Ovary (tissue), 9 donors: ENCODE results near the gene ZNF487. TPM values are rescaled to one million over a fixed set of nuclear protein-coding genes. Genes with fewer than 3 reads are reported as not detected.

Experiments used
- DNase-seq, 5 donors: peaks; one replicate each; pipeline ENCODE4 v3.0.0-alpha.2; 2019 to 2020
- H3K27ac ChIP-seq, 2 donors: fragments of 200-600 bp; one replicate each; pipeline versions ENCODE4 v1.5.1 to v1.8.0; 2019 to 2022
- H3K27me3 ChIP-seq: fragments of 200-600 bp; one replicate; pipeline ENCODE4 v1.8.0; 2022
- H3K36me3 ChIP-seq: fragments of 200-600 bp; sonication (generic); one replicate; pipeline ENCODE4 v1.5.1; 2019
- H3K4me1 ChIP-seq: one replicate; pipeline ENCODE4 v1.8.1; 2013; ENCODE audit warnings: mild to moderate bottlenecking, moderate library complexity; ENCODE audit not compliant: insufficient read depth
- H3K4me3 ChIP-seq: fragments of 200-600 bp; sonication (generic); one replicate; pipeline ENCODE4 v1.5.1; 2017
- H3K9me3 ChIP-seq, 2 donors: fragments of 200-600 bp in 1 of 2; sonication (generic) in 1 of 2; one replicate each; pipeline versions ENCODE4 v1.5.1 to v1.8.1; 2013 to 2019; ENCODE audit warnings: mild to moderate bottlenecking in 1 of 2, moderate library complexity in 1 of 2
- EP300 ChIP-seq: sonication (generic); formaldehyde crosslinking; IDR thresholded peaks from one replicate; pipeline ENCODE4 v1.6.1; 2017; ENCODE audit warnings: antibody characterized with exemption
- POLR2A ChIP-seq: fragments of 450-650 bp; IDR thresholded peaks from one replicate; pipeline ENCODE4 v1.6.1; 2017; ENCODE audit warnings: antibody characterized with exemption, mild to moderate bottlenecking, moderate library complexity
- whole genome bisulfite sequencing, 3 donors: extraction: QIAGEN DNeasy Blood & Tissue Kit in 1 of 3; methylation state at CpG; one replicate each; pipeline versions ENCODE4 v1.1.5 to v1.1.7; 2013 to 2017; 5-methylcytosine and 5-hydroxymethylcytosine counted together
- intact Hi-C, 4 donors: fragments of 100-400 bp; cut with DNase I; formaldehyde crosslinking; loops; one replicate each; pipeline versions ENCODE4 v1.11.0 to v1.15.1; 2022 to 2023
- polyA plus RNA-seq, 2 donors: library from polyadenylated mRNA; stranded (reverse); fragments of 200-250 nt in 1 of 2; fragments of 350-450 nt in 1 of 2; fragmentation: Illumina TruSeq in 1 of 2; extraction: RNeasy Lipid Tissue Mini Kit (QIAGEN cat#74804) in 1 of 2; gene quantifications; one replicate each; pipeline ENCODE4 v1.2.3, GENCODE V29; 2013 to 2014
- total RNA-seq, 7 donors: library from RNA; depleted of rRNA in 2 of 7; stranded (reverse); fragments of >200 nt in 2 of 7; fragmentation: NEBNext Ultra II Directional in 3 of 7; extraction: Animal tissue kit (Norgen Biotek cat#: 25700) in 3 of 7; gene quantifications; one replicate each; pipeline versions ENCODE4 v1.1.0 to v1.2.4, GENCODE V29; 2016 to 2023
- TF ChIP-seq, protein P1 (sequence below), 3 donors: fragments of 450-650 bp in 2 of 3; fragments of 200-600 bp in 1 of 3; IDR thresholded peaks; one replicate each; pipeline versions ENCODE4 v1.5.1 to v1.8.0; 2016 to 2022; ENCODE audit warnings: antibody characterized with exemption in 3 of 3, mild to moderate bottlenecking in 1 of 3
- donor health status: DM: no; HTN: no; CAD: no; lungs with moderate emphysema.
- donor health status: DM: no; HTN: no; CAD: no.
- donor health status: Bipolar disorder and iron deficiency.
- donor health status: DM: yes; HTN: yes; CAD: no.
- donor health status: DM: no; HTN: no; CAD: no.
- donor health status: DM: yes; HTN: yes; CAD: no.

Gene ZNF487
- total and polyA plus RNA-seq, 9 donors = 6.4 to 30.1 (median 8.2) TPM

DNA sequence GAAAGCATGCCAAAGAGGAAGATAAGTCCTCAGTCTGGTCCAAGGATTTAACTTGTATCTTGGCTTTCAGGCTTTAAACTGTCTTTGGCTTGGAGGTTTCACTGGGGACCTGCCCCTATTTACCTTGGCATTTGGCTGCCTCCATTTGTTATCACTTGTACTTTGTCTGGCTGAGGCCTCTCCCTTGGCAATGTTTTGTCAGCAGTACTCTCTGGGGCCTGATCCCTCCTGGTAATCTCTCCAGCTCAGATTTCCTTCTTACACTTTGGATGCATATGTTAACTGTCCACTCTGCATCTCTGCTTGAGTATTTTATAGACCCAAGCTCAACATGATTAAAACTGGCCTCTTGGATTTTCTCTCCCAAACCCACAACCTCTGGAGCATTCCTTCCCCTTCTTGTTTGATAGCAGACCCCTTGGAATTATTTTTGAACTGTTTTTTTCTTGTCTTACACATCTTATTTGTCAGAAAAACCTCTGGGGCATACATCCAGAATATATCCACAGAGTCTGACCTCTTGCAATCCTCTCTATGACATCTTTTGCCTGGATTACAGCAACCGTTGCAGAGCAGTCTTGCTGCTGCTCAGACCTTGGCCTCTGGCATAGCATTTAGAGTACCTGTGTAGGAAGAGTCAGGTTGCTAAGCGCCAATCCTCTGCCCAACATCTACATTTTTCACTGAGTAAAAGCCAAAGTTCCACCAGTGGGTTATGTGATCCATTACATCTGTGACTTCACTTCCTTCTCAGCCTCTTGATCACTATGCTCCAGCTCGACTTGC lies 35.2 kb downstream of the ZNF487 start:
- Histone ChIP-seq H3K4me3 (no peak overlapping the region), H3K4me1 (no peaks in the 10 kb centered on the region), H3K9me3 (no peaks in the 10 kb centered on the region), H3K36me3 (no peaks in the 10 kb centered on the region), H3K27me3 (no peaks in the 10 kb centered on the region), H3K27ac (no peak overlapping the region)
- WGBS, 3 donors = 75 to 82% (median 77%) methylated on average over 3 of the region's 3 CpGs
- intact Hi-C loops = no loop called here
- no peak for DNase-seq
- no peak for TF ChIP-seq POLR2A
- TF ChIP-seq, protein P1, sequence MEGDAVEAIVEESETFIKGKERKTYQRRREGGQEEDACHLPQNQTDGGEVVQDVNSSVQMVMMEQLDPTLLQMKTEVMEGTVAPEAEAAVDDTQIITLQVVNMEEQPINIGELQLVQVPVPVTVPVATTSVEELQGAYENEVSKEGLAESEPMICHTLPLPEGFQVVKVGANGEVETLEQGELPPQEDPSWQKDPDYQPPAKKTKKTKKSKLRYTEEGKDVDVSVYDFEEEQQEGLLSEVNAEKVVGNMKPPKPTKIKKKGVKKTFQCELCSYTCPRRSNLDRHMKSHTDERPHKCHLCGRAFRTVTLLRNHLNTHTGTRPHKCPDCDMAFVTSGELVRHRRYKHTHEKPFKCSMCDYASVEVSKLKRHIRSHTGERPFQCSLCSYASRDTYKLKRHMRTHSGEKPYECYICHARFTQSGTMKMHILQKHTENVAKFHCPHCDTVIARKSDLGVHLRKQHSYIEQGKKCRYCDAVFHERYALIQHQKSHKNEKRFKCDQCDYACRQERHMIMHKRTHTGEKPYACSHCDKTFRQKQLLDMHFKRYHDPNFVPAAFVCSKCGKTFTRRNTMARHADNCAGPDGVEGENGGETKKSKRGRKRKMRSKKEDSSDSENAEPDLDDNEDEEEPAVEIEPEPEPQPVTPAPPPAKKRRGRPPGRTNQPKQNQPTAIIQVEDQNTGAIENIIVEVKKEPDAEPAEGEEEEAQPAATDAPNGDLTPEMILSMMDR (IDR thresholded peaks at IDR 0.05) = no peak
- no peak for TF ChIP-seq EP300

DNA sequence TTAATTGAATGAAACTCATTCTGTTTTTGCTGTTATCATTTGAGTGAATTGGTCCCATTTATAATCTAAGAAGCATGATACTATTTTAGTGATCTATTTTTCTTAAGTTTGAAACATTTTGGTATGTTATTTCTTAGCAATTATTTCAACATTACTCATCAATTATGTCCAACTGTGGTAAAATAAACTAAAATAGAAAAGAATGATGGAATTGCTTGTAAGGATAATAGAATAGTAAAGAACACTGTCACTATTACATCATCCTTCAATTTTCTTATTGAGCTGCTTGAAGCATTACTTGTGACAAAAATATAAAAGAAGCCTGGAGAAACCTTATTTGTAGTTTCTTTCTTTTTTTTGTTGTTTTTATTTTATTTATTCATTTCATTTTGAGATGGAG lies 42.4 kb downstream of the ZNF487 start:
- DNase-seq = no peak
- Histone ChIP-seq H3K9me3 (peaks cover 0 to 8% of the 10 kb centered on the region in 2 donors), H3K27ac (no peak overlapping the region), H3K4me3 (no peak overlapping the region), H3K36me3 (no peaks in the 10 kb centered on the region), H3K27me3 (no peaks in the 10 kb centered on the region), H3K4me1 (no peaks in the 10 kb centered on the region)
- intact Hi-C loops = no loop called here
- no peak for TF ChIP-seq EP300
- TF ChIP-seq, protein P1 (IDR thresholded peaks at IDR 0.05) = no peak
- no peak for TF ChIP-seq POLR2A

DNA sequence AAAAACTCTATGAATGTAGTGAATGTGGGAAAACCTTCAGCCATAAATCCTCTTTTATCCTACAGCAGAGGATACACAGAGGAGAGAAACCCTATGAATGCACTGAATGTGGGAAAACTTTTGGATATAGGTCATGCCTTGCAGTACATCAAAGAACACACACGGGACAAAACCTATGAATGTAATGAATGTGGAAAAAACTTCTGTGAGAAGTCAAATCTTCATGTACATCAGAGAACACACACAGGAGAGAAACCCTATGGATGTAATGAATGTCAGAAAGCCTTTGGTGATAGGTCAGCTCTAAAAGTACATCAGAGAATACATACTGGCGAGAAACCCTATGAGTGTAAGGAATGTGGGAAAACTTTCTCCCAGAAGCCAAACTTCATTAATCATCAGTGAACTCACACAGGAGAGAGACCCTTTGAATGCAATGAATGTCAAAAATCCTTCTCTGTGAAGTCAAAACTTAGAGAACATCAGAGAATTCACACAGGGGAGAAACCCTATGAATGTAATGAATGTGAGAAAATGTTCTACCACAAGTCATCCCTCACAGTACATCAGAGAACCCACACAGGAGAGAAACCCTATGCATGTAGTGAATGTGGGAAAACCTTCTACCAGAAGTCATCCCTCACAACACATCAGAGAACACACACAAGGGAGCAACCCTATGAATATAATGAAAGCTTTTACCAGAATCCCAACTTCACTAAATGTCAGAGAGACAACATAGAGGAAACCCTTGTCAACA lies 45.6 kb downstream of the ZNF487 start:
- TF ChIP-seq EP300 (no peak), POLR2A (no peak)
- TF ChIP-seq, protein P1 (IDR thresholded peaks at IDR 0.05) = no peak
- DNase-seq = no peak
- Histone ChIP-seq H3K27ac (no peak overlapping the region), H3K4me3 (no peak overlapping the region), H3K27me3 (no peaks in the 10 kb centered on the region), H3K36me3 (no peaks in the 10 kb centered on the region), H3K4me1 (no peaks in the 10 kb centered on the region), H3K9me3 (peaks cover 0 to 8% of the 10 kb centered on the region in 2 donors)
- intact Hi-C loops = no loop called here
- WGBS, 3 donors = 94 to 96% (median 95%) methylated on average over 2 of the region's 2 CpGs

DNA sequence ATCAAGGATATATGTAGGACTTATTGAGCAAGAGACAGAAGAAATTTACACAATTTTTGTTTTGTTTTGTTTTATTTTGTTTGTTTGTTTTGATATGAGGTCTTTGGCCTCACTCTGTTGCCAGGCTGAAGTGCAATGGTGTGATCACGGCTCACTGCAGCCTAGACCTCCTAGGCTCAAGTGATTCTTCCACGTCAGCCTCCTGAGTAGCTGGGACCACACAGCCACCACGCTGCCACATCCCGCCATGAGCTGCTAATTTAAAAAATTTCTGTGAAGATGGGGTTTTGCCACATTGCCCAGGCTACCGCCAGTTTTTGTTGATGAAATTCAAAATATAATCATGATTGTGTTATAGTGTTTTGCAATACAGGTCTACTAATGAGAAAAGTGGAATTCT lies 54.9 kb downstream of the ZNF487 start:
- intact Hi-C loops = no loop called here
- 88 to 90% (median 89%) methylated on average over 5 of the region's 5 CpGs for WGBS, 3 donors
- H3K9me3 ChIP-seq = no peaks in the 10 kb centered on the region
- TF ChIP-seq, protein P1 (IDR thresholded peaks at IDR 0.05) = no peak
- TF ChIP-seq EP300 (no peak), POLR2A (no peak)
- H3K27me3 ChIP-seq = no peaks in the 10 kb centered on the region
- no peak overlapping the region for H3K27ac ChIP-seq
- H3K4me3 ChIP-seq = no peak overlapping the region
- no peaks in the 10 kb centered on the region for H3K4me1 ChIP-seq
- no peak for DNase-seq
- no peaks in the 10 kb centered on the region for H3K36me3 ChIP-seq
